HG03280 (cell line): Measurements from ENCODE around the gene SPO11.
A peak's percentile ranks its signal among the peaks of the same experiment; 100 is the strongest.

Experiments used
- ATAC-seq: cut with Tn5 transposase; IDR thresholded peaks from one replicate; pipeline ENCODE4 v1.9.1; 2021; ENCODE audit warnings: mild to moderate bottlenecking, moderate library complexity; ENCODE audit not compliant: unreplicated experiment

SPO11 gene

GRCh38 chr20:57388953-57389694, 59.5 kb downstream of the SPO11 start:
- peak; percentile 40 for ATAC-seq

- ATAC-seq, result no peak
Observed at GRCh38 chr20:57389695-57390603, 60.3 kb downstream of the SPO11 start.

GRCh38 chr20:57390604-57391438, 61.2 kb downstream of the SPO11 start, which contains the start of gene RBM38:
TSS of gene RBM38 (plus strand) at chr20:57391396. CDS start at chr20:57391582, 186 bp downstream.
- peak; percentile 57 for ATAC-seq

GRCh38 chr20:57391439-57392301, 62.1 kb downstream of the SPO11 start:
- peak; percentile 3 for ATAC-seq

GRCh38 chr20:57392512-57393271, 63.1 kb downstream of the SPO11 start:
- ATAC-seq, result no peak
